Measurements from ENCODE around the gene PAXX. TPM values are rescaled to one million over a fixed set of nuclear protein-coding genes. Genes with fewer than 3 reads are reported as not detected.
A peak's percentile ranks its signal among the peaks of the same experiment; 100 is the strongest.

Gene PAXX
- total and polyA plus RNA-seq, 2 donors (not counting 1 experiment from before 2014, with no cell fraction given): 6.1 to 13.7 TPM

- no peak overlapping the region for H3K27ac ChIP-seq (ENCODE audit: insufficient read depth, low read length)
- no peaks in the 10 kb centered on the region for H3K9me3 ChIP-seq (ENCODE audit: control insufficient read depth, insufficient read depth, low read depth, low read length)
- no peaks in the 10 kb centered on the region for H3K79me2 ChIP-seq (ENCODE audit: control insufficient read depth, insufficient read depth, low read length)
- H3K27me3 ChIP-seq (ENCODE audit: control insufficient read depth, insufficient read depth, low read length): peaks cover 4% of the 10 kb centered on the region
- H3K4me3 ChIP-seq (replicated peaks in 1 of 4; ENCODE audit: control extremely low read depth in 1 of 4, insufficient read depth in 1 of 4, low read depth in 3 of 4, low read length in 4 of 4): no peak overlapping the region
- H3K36me3 ChIP-seq (ENCODE audit: control insufficient read depth, insufficient read depth, low read length): no peaks in the 10 kb centered on the region
- H4K20me1 ChIP-seq (ENCODE audit: control insufficient read depth, extremely low read depth, insufficient read depth, low read length): no peaks in the 10 kb centered on the region
- no peak overlapping the region for H2AFZ ChIP-seq (ENCODE audit: low read length)
- no peaks in the 10 kb centered on the region for H3K4me1 ChIP-seq (ENCODE audit: control insufficient read depth, extremely low read depth, insufficient read depth, low read length)
- no peak overlapping the region for H3K4me2 ChIP-seq (ENCODE audit: extremely low read depth, insufficient read depth, low read length)
- H3K9ac ChIP-seq (ENCODE audit: insufficient read depth, low read length): no peak overlapping the region
- TF ChIP-seq CTCF (conservative IDR thresholded peaks at IDR 0.05 in 1 of 2, IDR thresholded peaks at IDR 0.05 in 1 of 2; ENCODE audit: low read depth in 1 of 2, low read length in 2 of 2): no peak
- no peak for TF ChIP-seq EZH2 (IDR thresholded peaks at IDR 0.05; ENCODE audit: low read length, missing control alignments)
- DNase-seq (ENCODE audit: low read depth in 2 of 2): no peak
Measured at GRCh38 chr9:136975644-136976043, 16.6 kb upstream of the PAXX start.

- no peak within 1 kb of the TSS for H3K27ac ChIP-seq (ENCODE audit: insufficient read depth, low read length)
- no peaks in the 10 kb centered on the region for H3K79me2 ChIP-seq (ENCODE audit: control insufficient read depth, insufficient read depth, low read length)
- H3K4me3 ChIP-seq (replicated peaks in 1 of 4; ENCODE audit: control extremely low read depth in 1 of 4, insufficient read depth in 1 of 4, low read depth in 3 of 4, low read length in 4 of 4): peak within 1 kb of the TSS; percentile 14 to 69 (median 40)
- H4K20me1 ChIP-seq (ENCODE audit: control insufficient read depth, extremely low read depth, insufficient read depth, low read length): no peaks in the 10 kb centered on the region
- no peaks in the 10 kb centered on the region for H3K36me3 ChIP-seq (ENCODE audit: control insufficient read depth, insufficient read depth, low read length)
- peak within 1 kb of the TSS; percentile 23 for H3K9ac ChIP-seq (ENCODE audit: insufficient read depth, low read length)
- peak within 1 kb of the TSS; percentile 60 for H2AFZ ChIP-seq (ENCODE audit: low read length)
- DNase-seq (ENCODE audit: low read depth in 2 of 2): peak in 1 of 2 donors; percentile 58
- H3K27me3 ChIP-seq (ENCODE audit: control insufficient read depth, insufficient read depth, low read length): peaks cover 4% of the 10 kb centered on the region
- peak within 1 kb of the TSS; percentile 85 for H3K4me2 ChIP-seq (ENCODE audit: extremely low read depth, insufficient read depth, low read length)
- TF ChIP-seq EZH2 (IDR thresholded peaks at IDR 0.05; ENCODE audit: low read length, missing control alignments) (no peak), CTCF (conservative IDR thresholded peaks at IDR 0.05 in 1 of 2, IDR thresholded peaks at IDR 0.05 in 1 of 2; ENCODE audit: low read depth in 1 of 2, low read length in 2 of 2) (no peak)
- H3K9me3 ChIP-seq (ENCODE audit: control insufficient read depth, insufficient read depth, low read depth, low read length): no peaks in the 10 kb centered on the region
- no peaks in the 10 kb centered on the region for H3K4me1 ChIP-seq (ENCODE audit: control insufficient read depth, extremely low read depth, insufficient read depth, low read length)
Measured at GRCh38 chr9:136977223-136977622, 15.0 kb upstream of the PAXX start, which contains the start of gene PTGDS. Gene PTGDS, plus strand, starts transcription at chr9:136977504. Its CDS starts 75 bp downstream, at chr9:136977579.

GRCh38 chr9:136977649-136978072 lies 14.6 kb upstream of the PAXX start:
- Histone ChIP-seq H3K79me2 (ENCODE audit: control insufficient read depth, insufficient read depth, low read length) (no peaks in the 10 kb centered on the region), H3K9ac (ENCODE audit: insufficient read depth, low read length) (peak overlapping the region; percentile 23), H4K20me1 (ENCODE audit: control insufficient read depth, extremely low read depth, insufficient read depth, low read length) (no peaks in the 10 kb centered on the region), H3K27me3 (ENCODE audit: control insufficient read depth, insufficient read depth, low read length) (peaks cover 4% of the 10 kb centered on the region), H3K4me2 (ENCODE audit: extremely low read depth, insufficient read depth, low read length) (peak overlapping the region; percentile 85), H3K36me3 (ENCODE audit: control insufficient read depth, insufficient read depth, low read length) (no peaks in the 10 kb centered on the region), H2AFZ (ENCODE audit: low read length) (peak overlapping the region; percentile 60), H3K27ac (ENCODE audit: insufficient read depth, low read length) (no peak overlapping the region), H3K4me3 (replicated peaks in 1 of 4; ENCODE audit: control extremely low read depth in 1 of 4, insufficient read depth in 1 of 4, low read depth in 3 of 4, low read length in 4 of 4) (peak overlapping the region in 3 of 4 experiments; percentile 14 to 69 (median 55)), H3K4me1 (ENCODE audit: control insufficient read depth, extremely low read depth, insufficient read depth, low read length) (no peaks in the 10 kb centered on the region), H3K9me3 (ENCODE audit: control insufficient read depth, insufficient read depth, low read depth, low read length) (no peaks in the 10 kb centered on the region)
- DNase-seq (ENCODE audit: low read depth in 2 of 2): no peak
- TF ChIP-seq EZH2 (IDR thresholded peaks at IDR 0.05; ENCODE audit: low read length, missing control alignments) (no peak), CTCF (conservative IDR thresholded peaks at IDR 0.05 in 1 of 2, IDR thresholded peaks at IDR 0.05 in 1 of 2; ENCODE audit: low read depth in 1 of 2, low read length in 2 of 2) (no peak)
